ENCODE results near the gene KRT36. TPM values are rescaled to one million over a fixed set of nuclear protein-coding genes. Genes with fewer than 3 reads are reported as not detected.
A peak's percentile ranks its signal among the peaks of the same experiment; 100 is the strongest.

The KRT36 gene
- polyA plus RNA-seq, 1 experiment, result not detected

DNA sequence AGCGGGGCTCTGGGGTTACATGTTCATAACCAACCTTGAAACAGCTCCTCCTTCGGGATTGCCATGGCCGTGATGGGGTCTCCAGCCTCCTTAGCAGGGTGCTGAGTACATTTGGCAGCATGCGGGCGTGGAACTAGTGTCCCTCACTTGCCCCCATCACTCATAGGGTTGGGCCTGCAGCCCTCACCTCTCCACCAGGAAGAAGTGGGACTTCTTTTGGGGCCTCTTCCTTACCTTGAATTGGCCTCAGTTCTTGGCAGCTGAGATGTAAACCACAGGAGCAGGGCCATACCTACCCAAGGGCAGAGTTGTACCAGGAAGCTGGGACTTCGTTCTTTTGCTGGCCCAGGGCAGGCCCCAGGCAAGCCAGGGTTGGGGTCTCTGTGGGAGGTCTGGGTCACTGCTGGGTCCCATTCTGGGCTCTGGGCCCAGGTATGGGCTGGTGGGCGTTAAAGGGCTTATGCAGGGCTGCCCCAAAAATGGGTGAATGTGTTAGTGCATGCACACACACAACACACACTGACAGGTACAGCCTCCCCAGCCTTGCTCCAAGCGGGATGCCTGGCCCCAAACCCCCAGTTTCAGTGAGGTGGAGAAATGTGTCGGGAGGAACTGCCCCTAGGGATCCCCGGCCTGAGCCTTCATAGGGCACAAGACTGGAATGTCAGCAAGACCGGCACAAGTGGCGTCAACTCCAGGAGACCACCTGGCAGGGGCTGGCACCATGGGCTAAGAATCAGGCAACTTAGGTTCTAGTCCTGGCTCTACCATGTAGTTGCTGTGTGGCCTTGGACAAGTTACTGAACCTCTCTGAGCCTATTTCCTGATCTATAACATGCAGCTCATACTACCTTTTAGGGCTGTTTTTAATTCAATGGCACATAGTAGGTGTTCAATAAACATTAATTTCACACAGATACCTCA lies 32.9 kb upstream of the KRT36 start:
- ChIA-PET POLR2A (no interaction called here), CTCF (interaction anchor here (2.0 to 3.1 kb wide), 2 partner anchors 26 to 141 kb away, joined by 8 to 20 read pairs; no protein-coding TSS in a partner anchor)
- no peak for DNase-seq (ENCODE audit: low read depth, low spot score)
- no peak overlapping the region for H3K4me3 ChIP-seq (ENCODE audit: low read depth, low read length)
- TF ChIP-seq, protein P1, sequence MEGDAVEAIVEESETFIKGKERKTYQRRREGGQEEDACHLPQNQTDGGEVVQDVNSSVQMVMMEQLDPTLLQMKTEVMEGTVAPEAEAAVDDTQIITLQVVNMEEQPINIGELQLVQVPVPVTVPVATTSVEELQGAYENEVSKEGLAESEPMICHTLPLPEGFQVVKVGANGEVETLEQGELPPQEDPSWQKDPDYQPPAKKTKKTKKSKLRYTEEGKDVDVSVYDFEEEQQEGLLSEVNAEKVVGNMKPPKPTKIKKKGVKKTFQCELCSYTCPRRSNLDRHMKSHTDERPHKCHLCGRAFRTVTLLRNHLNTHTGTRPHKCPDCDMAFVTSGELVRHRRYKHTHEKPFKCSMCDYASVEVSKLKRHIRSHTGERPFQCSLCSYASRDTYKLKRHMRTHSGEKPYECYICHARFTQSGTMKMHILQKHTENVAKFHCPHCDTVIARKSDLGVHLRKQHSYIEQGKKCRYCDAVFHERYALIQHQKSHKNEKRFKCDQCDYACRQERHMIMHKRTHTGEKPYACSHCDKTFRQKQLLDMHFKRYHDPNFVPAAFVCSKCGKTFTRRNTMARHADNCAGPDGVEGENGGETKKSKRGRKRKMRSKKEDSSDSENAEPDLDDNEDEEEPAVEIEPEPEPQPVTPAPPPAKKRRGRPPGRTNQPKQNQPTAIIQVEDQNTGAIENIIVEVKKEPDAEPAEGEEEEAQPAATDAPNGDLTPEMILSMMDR (IDR thresholded peaks at IDR 0.05; ENCODE audit: low read depth, low read length), result no peak
- peaks cover 8% of the 10 kb centered on the region; the same call in 1 of the 2 replicates for H3K9me3 ChIP-seq (ENCODE audit: control insufficient read depth, insufficient read depth, low read length)
- no peaks in the 10 kb centered on the region for H3K27me3 ChIP-seq (ENCODE audit: control insufficient read depth, insufficient read depth, low read length)
- no peak overlapping the region for H3K27ac ChIP-seq (ENCODE audit: low read depth, low read length)

DNA sequence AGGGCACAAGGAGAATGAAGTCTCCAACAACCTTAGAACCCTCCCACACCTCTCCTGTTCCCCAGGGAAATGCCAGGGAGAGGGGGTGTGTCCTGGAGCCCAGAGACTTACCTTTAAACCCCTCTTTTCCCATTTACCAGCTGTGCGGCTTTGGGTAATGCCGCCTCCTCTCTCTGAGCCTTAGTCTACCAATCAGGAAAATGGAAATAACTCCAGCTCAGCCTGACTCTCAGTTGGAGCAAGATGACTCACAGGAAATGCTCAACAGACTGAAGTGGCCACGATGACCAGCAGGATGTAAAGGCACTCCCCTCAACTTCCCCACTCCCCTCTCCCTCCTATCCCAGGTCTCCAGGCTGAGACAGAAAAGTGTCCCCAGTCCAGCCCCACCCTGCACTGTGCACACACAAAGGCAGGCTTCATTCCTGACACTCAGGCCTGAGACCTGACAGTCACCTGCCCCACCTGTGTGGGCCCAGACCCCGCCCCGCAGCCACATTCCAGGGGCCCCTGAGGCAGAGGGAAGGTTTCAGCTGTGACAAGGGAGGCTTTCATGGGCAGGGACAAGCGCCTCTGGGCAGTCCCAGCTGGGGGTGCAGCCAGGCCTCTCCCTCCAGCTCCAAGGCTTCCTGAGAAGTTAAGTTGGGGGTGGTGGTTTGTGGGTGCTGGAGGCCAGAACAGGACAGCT lies 32.0 kb upstream of the KRT36 start:
- Histone ChIP-seq H3K9me3 (ENCODE audit: control insufficient read depth, insufficient read depth, low read length) (peaks cover 8% of the 10 kb centered on the region; the same call in 1 of the 2 replicates), H3K27ac (ENCODE audit: low read depth, low read length) (peak overlapping the region; percentile 39), H3K27me3 (ENCODE audit: control insufficient read depth, insufficient read depth, low read length) (no peaks in the 10 kb centered on the region), H3K4me3 (ENCODE audit: low read depth, low read length) (no peak overlapping the region)
- ChIA-PET CTCF (interaction anchor here (1.0 to 3.1 kb wide), 3 partner anchors 27 to 141 kb away, joined by 3 to 20 read pairs (median 8); no protein-coding TSS in a partner anchor), POLR2A (no interaction called here)
- TF ChIP-seq, protein P1 (IDR thresholded peaks at IDR 0.05; ENCODE audit: low read depth, low read length), result no peak; the same call in 1 of the 2 replicates
- peak; percentile 50 for DNase-seq (ENCODE audit: low read depth, low spot score)

DNA sequence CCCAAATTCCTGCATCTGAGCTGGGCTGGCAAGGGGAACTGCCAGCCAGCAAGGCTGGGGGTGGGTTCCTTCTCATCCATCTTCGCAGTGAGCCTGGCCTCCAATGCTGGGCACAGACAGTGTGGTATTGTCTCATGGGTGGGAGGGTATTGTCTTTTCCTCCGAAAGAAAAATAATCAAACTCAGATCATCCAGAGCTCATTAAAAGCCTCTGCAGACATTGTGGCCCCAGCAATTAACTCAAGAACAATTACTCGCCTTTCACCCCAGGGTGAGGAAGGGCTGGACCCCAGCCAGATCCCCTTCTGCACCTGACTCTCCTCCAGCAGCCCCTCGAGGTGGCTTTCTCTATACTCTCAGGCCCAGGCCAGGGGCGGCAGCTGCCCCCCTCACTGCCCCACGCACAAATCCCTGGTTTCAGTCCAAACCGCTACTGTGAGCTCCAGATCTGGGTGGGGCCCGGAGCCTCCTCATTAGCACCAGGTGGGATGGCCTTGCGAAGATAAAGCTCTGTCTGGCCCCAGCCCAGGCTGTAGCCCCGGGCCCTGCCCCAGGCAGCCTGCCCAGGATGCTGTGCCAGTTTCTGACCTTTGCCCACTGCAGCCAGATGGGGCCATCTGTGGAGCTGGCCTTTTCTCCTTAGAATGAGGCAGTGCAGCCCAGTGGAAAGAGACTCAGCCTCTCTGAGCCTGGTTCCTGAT lies 31.3 kb upstream of the KRT36 start:
- ChIA-PET POLR2A (no interaction called here), CTCF (interaction anchor here (1.0 to 3.1 kb wide), 3 partner anchors 28 to 142 kb away, joined by 3 to 20 read pairs (median 8); no protein-coding TSS in a partner anchor)
- Histone ChIP-seq H3K27ac (ENCODE audit: low read depth, low read length) (no peak overlapping the region), H3K9me3 (ENCODE audit: control insufficient read depth, insufficient read depth, low read length) (peaks cover 8% of the 10 kb centered on the region; the same call in 1 of the 2 replicates), H3K27me3 (ENCODE audit: control insufficient read depth, insufficient read depth, low read length) (no peaks in the 10 kb centered on the region), H3K4me3 (ENCODE audit: low read depth, low read length) (no peak overlapping the region)
- TF ChIP-seq, protein P1 (IDR thresholded peaks at IDR 0.05; ENCODE audit: low read depth, low read length), result no peak
- no peak for DNase-seq (ENCODE audit: low read depth, low spot score)

DNA sequence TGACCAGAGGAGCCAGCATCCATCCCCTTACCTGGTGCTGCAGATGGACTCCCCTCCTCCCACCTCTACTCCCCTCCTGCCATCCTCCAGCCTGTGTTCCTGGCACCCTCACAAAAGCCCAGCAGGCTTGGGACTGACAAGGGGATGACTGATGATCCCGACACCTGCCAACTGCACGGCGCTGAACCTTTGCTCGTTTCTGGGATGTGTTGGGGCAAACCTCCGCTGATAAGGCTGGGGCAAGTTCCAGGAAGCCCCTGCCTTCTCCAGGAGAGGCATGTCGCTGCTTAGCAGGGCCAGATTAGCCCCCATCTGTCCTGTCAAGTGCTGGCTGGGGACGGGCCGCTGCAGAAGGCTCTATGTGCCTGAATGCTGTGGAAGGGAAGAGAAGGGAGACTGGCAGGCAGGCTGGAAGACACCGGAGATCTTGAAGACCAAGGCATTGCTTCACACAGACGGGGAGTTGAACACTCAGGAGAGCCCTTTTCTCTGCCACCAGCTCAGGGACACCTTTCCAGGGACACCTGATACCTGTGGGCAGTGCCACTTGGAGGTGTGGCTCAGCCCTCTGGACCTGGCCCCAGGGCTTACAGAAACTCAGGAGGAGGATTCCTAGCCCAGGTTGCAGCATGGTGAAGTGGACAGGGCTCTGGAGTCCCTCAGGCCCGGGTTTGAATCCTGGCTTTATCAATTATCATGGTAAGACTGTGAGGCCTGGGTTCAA lies 30.0 kb upstream of the KRT36 start:
- Histone ChIP-seq H3K27me3 (ENCODE audit: control insufficient read depth, insufficient read depth, low read length) (no peaks in the 10 kb centered on the region), H3K27ac (ENCODE audit: low read depth, low read length) (no peak overlapping the region), H3K9me3 (ENCODE audit: control insufficient read depth, insufficient read depth, low read length) (peaks cover 8% of the 10 kb centered on the region; the same call in 1 of the 2 replicates), H3K4me3 (ENCODE audit: low read depth, low read length) (no peak overlapping the region)
- no peak for DNase-seq (ENCODE audit: low read depth, low spot score)
- CTCF ChIA-PET, result no interaction called here
- TF ChIP-seq, protein P1 (IDR thresholded peaks at IDR 0.05; ENCODE audit: low read depth, low read length), result no peak
- POLR2A ChIA-PET, result no interaction called here
